ENCODE data around the gene SLC13A2. TPM values are rescaled to one million over a fixed set of nuclear protein-coding genes. Genes with fewer than 3 reads are reported as not detected.

SLC13A2 gene
- total and polyA plus RNA-seq, 2 of the 4 experiments (the other 2 are of a cell fraction) = not detected

DNA sequence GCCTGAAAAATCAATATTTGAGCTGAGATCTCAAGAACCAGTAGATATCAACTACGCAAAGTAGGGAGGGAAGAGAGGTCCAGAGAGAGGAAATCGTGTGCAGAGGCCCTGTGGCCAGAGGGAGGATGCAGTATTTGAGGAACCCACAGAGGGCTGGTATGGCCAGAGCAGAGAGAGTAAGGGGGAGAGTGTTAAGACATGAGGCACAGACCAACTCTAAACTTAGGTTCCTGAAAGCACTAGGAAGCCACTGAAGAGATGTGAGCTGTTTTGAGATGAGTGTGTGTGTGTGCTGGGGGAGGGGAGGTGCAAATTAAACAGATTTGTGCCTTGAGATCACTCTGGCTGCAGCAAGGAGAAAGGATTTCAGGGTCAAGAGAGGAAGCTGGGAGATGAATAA, 10.9 kb downstream of the SLC13A2 start:
- Histone ChIP-seq H3K9ac (ENCODE audit: low read depth, low read length) (no peak overlapping the region), H4K20me1 (ENCODE audit: insufficient read depth, low read length) (no peaks in the 10 kb centered on the region), H3K36me3 (ENCODE audit: control insufficient read depth, insufficient read depth, low read length) (no peaks in the 10 kb centered on the region), H4K8ac (ENCODE audit: low read depth in 2 of 2, low read length in 2 of 2) (no peak overlapping the region), H2AK5ac (ENCODE audit: low read depth, low read length) (no peak overlapping the region), H3K4me2 (ENCODE audit: low read depth, low read length) (no peak overlapping the region), H3K23ac (ENCODE audit: low read depth, low read length) (no peak overlapping the region), H2BK120ac (ENCODE audit: low read depth, low read length) (no peak overlapping the region), H4K91ac (ENCODE audit: insufficient read depth, low read depth, low read length) (no peak overlapping the region), H3K14ac (replicated peaks; ENCODE audit: low read depth, low read length) (no peak overlapping the region), H2AK9ac (replicated peaks; ENCODE audit: low read depth, low read length, poor library complexity) (no peak overlapping the region), H3K4me3 (ENCODE audit: insufficient read depth, low read depth, low read length) (no peak overlapping the region), H3K79me1 (ENCODE audit: low read depth in 1 of 2, low read length in 2 of 2) (no peaks in the 10 kb centered on the region), H3K56ac (ENCODE audit: extremely low read depth, insufficient read depth, low read length) (no peak overlapping the region), H3K4me1 (ENCODE audit: control insufficient read depth, insufficient read depth, low read length) (no peaks in the 10 kb centered on the region), H3K4ac (ENCODE audit: low read depth, low read length) (no peak overlapping the region), H2BK20ac (ENCODE audit: low read depth, low read length) (no peak overlapping the region), H4K5ac (ENCODE audit: low read depth, low read length) (no peak overlapping the region), H2BK5ac (ENCODE audit: low read depth, low read length, poor library complexity, severe bottlenecking) (no peak overlapping the region), H3K9me3 (ENCODE audit: control insufficient read depth, insufficient read depth, low read length) (no peaks in the 10 kb centered on the region), H3K9me1 (ENCODE audit: insufficient read depth, low read length) (no peaks in the 10 kb centered on the region), H2AFZ (replicated peaks; ENCODE audit: low read length, poor library complexity) (no peak overlapping the region), H2BK15ac (ENCODE audit: low read depth, low read length) (no peak overlapping the region), H3K27me3 (ENCODE audit: control insufficient read depth, insufficient read depth, low read length) (peaks cover 65% of the 10 kb centered on the region), H3K27ac (ENCODE audit: insufficient read depth, low read length) (no peak overlapping the region), H3K18ac (ENCODE audit: low read depth, low read length) (no peak overlapping the region)
- dilution Hi-C loops (cut with HindIII; ENCODE audit: low sequenced_read_pairs, unreplicated experiment) = no loop called here
- intact Hi-C loops (cut with micrococcal nuclease) = no loop called here
- BruUV-seq (replicated peaks) = no TSS peak
- TF ChIP-seq, protein P1, sequence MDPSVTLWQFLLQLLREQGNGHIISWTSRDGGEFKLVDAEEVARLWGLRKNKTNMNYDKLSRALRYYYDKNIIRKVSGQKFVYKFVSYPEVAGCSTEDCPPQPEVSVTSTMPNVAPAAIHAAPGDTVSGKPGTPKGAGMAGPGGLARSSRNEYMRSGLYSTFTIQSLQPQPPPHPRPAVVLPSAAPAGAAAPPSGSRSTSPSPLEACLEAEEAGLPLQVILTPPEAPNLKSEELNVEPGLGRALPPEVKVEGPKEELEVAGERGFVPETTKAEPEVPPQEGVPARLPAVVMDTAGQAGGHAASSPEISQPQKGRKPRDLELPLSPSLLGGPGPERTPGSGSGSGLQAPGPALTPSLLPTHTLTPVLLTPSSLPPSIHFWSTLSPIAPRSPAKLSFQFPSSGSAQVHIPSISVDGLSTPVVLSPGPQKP (IDR thresholded peaks at IDR 0.05; ENCODE audit: borderline replicate concordance, low read depth, low read length) = no peak
- TF ChIP-seq NFE2L2 (IDR thresholded peaks at IDR 0.05; ENCODE audit: low read depth, low read length) (no peak), RCOR1 (IDR thresholded peaks at IDR 0.05; ENCODE audit: insufficient replicate concordance, low read length) (no peak), MAZ (IDR thresholded peaks at IDR 0.05; ENCODE audit: borderline replicate concordance, low read depth, low read length) (no peak), POLR2A (IDR thresholded peaks at IDR 0.05; ENCODE audit: low read depth, low read length) (no peak), MXI1 (IDR thresholded peaks at IDR 0.05; ENCODE audit: borderline replicate concordance, low read depth, low read length) (no peak)
- TF ChIP-seq, protein P2, sequence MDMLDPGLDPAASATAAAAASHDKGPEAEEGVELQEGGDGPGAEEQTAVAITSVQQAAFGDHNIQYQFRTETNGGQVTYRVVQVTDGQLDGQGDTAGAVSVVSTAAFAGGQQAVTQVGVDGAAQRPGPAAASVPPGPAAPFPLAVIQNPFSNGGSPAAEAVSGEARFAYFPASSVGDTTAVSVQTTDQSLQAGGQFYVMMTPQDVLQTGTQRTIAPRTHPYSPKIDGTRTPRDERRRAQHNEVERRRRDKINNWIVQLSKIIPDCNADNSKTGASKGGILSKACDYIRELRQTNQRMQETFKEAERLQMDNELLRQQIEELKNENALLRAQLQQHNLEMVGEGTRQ (IDR thresholded peaks at IDR 0.05; ENCODE audit: low read depth, low read length) = no peak
- ATAC-seq (ENCODE audit: low read depth) = no peak
- in situ Hi-C loops (cut with MboI; ENCODE audit: low sequenced_read_pairs) = no loop called here
- ChIA-PET POLR2A (ENCODE audit: unreplicated experiment) (no interaction called here), CTCF (interaction anchor here (1.1 kb wide), 1 partner anchor 74 kb away, joined by 3 read pairs; no protein-coding TSS in a partner anchor)
- DNase-seq = no peak
- WGBS, 2 experiments (ENCODE audit: extremely low coverage in 2 of 2, insufficient read length in 1 of 2) = no CpG with 5 or more reads among the region's 2 CpGs
